Activated T-cell treated with anti-CD3 and anti-CD28 coated beads, Interleukin-2, amount 50 U/mL, for 72 hours (primary cell): ENCODE data around the gene POMGNT2. TPM values are rescaled to one million over a fixed set of nuclear protein-coding genes. Genes with fewer than 3 reads are reported as not detected.

Experiments
- ATAC-seq, 2 donors: fragments of 150-1000 bp; cut with Tn5 transposase; replicated peaks in 1 of 2; 2 replicates each; pipeline ENCODE4 v1.10.0; 2021; ENCODE audit warnings: moderate library complexity in 2 of 2, mild to moderate bottlenecking in 1 of 2
- DNase-seq, 2 donors: peaks; one replicate each; pipeline ENCODE4 v3.0.0; 2021 to 2022; ENCODE audit warnings: mixed read lengths in 1 of 2
- H3K27ac Mint-ChIP-seq: one replicate; pipeline ENCODE4 v1.8.0; 2022; ENCODE audit warnings: mild to moderate bottlenecking, moderate library complexity, mixed read lengths
- H3K27me3 Mint-ChIP-seq: one replicate; pipeline ENCODE4 v1.8.0; 2022; ENCODE audit warnings: low read depth, mixed read lengths
- H3K36me3 Mint-ChIP-seq, 2 donors: one replicate each; pipeline ENCODE4 v1.8.0; 2022; ENCODE audit warnings: mixed read lengths in 2 of 2, mild to moderate bottlenecking in 1 of 2; ENCODE audit not compliant: insufficient read depth in 2 of 2
- H3K4me1 Mint-ChIP-seq: one replicate; pipeline ENCODE4 v1.8.0; 2022; ENCODE audit warnings: low read depth, mixed read lengths
- H3K4me3 Mint-ChIP-seq, 2 donors: one replicate each; pipeline ENCODE4 v1.8.0; 2022; ENCODE audit warnings: mild to moderate bottlenecking in 2 of 2, mixed read lengths in 2 of 2, moderate library complexity in 2 of 2
- H3K9me3 Mint-ChIP-seq, 2 donors: one replicate each; pipeline ENCODE4 v1.8.0; 2022; ENCODE audit warnings: mixed read lengths in 2 of 2
- total RNA-seq, 2 donors: library from RNA; stranded (reverse); gene quantifications; one replicate each; pipeline ENCODE4 v1.2.3, GENCODE V29; 2022

The POMGNT2 gene
- total RNA-seq, 2 donors from 2014 or later = 5.0 to 6.6 TPM

DNA sequence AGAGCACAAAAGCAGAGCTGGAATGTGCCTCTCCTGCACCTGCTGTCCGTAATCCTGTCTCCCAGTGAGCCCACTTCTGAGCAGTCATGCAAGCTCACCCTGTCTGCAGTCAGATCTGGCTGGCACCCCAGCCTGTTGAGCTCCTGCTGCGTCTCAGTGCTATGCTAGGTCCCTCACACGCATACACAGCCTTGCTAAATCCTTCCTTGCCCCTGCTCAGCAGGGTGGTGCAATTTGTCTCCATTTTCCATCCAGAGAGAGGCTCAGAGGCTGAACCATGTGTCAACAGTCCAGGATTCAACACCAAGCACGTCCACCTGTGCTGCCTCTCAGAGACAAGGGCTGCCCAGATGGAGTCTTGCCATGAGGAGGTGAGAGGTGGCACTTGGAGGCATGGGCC, 11.0 kb downstream of the POMGNT2 start:
- DNase-seq (no peak), ATAC-seq (no peak)
- no peaks in the 10 kb centered on the region for H3K4me1 Mint-ChIP-seq

GRCh38 chr3:43094381-43094780, 11.5 kb downstream of the POMGNT2 start:
- DNase-seq (no peak), ATAC-seq (no peak)
- no peaks in the 10 kb centered on the region for H3K9me3 Mint-ChIP-seq
- no peaks in the 10 kb centered on the region for H3K27me3 Mint-ChIP-seq
- H3K4me1 Mint-ChIP-seq = no peaks in the 10 kb centered on the region
- H3K27ac Mint-ChIP-seq = no peak overlapping the region
- no peaks in the 10 kb centered on the region for H3K36me3 Mint-ChIP-seq
- H3K4me3 Mint-ChIP-seq = no peak overlapping the region

More for the DNA sequence above, 11.0 kb downstream of the POMGNT2 start:
- Mint-ChIP-seq H3K27me3 (no peaks in the 10 kb centered on the region), H3K9me3 (no peaks in the 10 kb centered on the region), H3K27ac (no peak overlapping the region), H3K4me3 (no peak overlapping the region), H3K36me3 (no peaks in the 10 kb centered on the region)

DNA sequence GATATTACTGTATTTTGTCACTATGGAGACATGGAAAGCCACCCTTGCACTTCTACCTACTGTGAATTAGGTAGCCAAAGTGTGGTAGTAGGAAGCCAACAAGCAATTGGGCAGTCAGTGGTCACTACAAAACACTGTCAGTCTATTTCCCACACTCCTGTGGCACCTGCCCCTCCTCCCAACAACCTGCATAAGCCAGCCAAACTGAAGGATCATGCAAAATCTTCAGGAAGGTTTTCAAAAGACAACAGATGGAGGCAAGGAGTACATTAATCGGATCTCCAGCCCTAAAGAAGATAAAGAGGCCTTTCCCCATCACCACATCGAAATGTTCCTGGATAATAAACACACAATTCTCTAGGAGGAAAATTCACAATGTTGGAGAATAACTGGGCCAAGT, 11.9 kb downstream of the POMGNT2 start:
- no peak overlapping the region for H3K27ac Mint-ChIP-seq
- H3K27me3 Mint-ChIP-seq = no peaks in the 10 kb centered on the region
- H3K4me1 Mint-ChIP-seq = no peaks in the 10 kb centered on the region
- DNase-seq (no peak), ATAC-seq (no peak)
- no peak overlapping the region for H3K4me3 Mint-ChIP-seq
- no peaks in the 10 kb centered on the region for H3K36me3 Mint-ChIP-seq
- H3K9me3 Mint-ChIP-seq = no peaks in the 10 kb centered on the region

- H3K27ac Mint-ChIP-seq = no peak overlapping the region
- H3K36me3 Mint-ChIP-seq = no peaks in the 10 kb centered on the region
- no peak for ATAC-seq
- H3K4me1 Mint-ChIP-seq = no peaks in the 10 kb centered on the region
- no peak overlapping the region for H3K4me3 Mint-ChIP-seq
- H3K9me3 Mint-ChIP-seq = no peaks in the 10 kb centered on the region
- no peaks in the 10 kb centered on the region for H3K27me3 Mint-ChIP-seq
- no peak for DNase-seq
Observed at GRCh38 chr3:43093006-43093405, 12.9 kb downstream of the POMGNT2 start.

GRCh38 chr3:43091481-43091880, 14.4 kb downstream of the POMGNT2 start:
- Mint-ChIP-seq H3K4me3 (no peak overlapping the region), H3K4me1 (peaks cover 6% of the 10 kb centered on the region), H3K27me3 (no peaks in the 10 kb centered on the region), H3K9me3 (no peaks in the 10 kb centered on the region), H3K27ac (no peak overlapping the region), H3K36me3 (no peaks in the 10 kb centered on the region)
- DNase-seq = no peak
- ATAC-seq = no peak

DNA sequence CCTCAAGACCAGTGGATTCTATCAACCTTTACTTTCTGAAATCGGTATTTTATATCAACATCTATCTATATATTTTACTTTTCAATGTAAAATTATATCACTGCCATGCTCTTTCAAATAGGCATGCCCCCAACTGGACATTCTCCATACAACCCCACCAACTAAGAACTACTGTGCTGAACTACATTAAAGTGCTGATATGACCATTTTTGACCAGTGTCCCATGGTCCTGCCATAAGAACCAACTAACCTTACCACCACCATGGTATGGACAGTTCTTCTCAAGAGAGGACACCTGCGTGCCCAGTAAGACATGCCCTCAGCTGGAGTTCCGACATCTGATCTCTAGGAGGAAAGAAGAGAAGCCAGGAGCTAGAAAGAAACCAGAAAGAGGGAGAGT, 15.6 kb downstream of the POMGNT2 start:
- no peak overlapping the region for H3K27ac Mint-ChIP-seq
- no peak for DNase-seq
- no peaks in the 10 kb centered on the region for H3K27me3 Mint-ChIP-seq
- H3K9me3 Mint-ChIP-seq = no peaks in the 10 kb centered on the region
- H3K4me1 Mint-ChIP-seq = peaks cover 7% of the 10 kb centered on the region
- no peaks in the 10 kb centered on the region for H3K36me3 Mint-ChIP-seq
- no peak for ATAC-seq
- H3K4me3 Mint-ChIP-seq = no peak overlapping the region

GRCh38 chr3:43089081-43089480, 16.8 kb downstream of the POMGNT2 start:
- no peak overlapping the region for H3K27ac Mint-ChIP-seq
- peaks cover 7% of the 10 kb centered on the region for H3K4me1 Mint-ChIP-seq
- ATAC-seq = no peak

DNA sequence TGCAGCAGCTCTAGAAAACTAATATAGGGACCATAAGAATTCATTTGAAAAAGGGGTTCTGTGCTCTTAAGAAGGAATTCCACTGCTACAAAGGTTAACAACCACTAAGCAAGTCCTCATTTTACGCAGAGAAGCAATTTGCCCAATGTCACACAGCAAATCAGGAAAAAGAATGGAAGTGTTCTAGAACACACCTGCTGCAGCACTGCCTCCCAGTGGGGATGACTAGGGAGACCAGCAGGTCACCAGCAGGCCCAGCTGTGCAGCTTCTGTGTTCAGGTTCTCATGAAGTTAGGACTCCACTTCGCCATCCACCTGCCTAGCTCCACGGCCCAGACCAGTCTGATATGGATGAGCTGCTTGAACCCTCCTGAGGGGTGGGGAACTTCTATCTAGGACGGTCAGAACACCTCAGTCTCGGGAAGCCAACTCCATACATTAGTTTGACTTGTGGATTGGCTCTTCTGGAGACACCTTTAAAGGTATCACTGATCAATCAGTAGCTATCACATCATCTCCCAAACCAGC, 18.6 kb downstream of the POMGNT2 start:
- no peaks in the 10 kb centered on the region for H3K27me3 Mint-ChIP-seq
- no peak for ATAC-seq
- DNase-seq = no peak
- no peak overlapping the region for H3K4me3 Mint-ChIP-seq
- no peak overlapping the region for H3K27ac Mint-ChIP-seq
- peaks cover 0 to 5% of the 10 kb centered on the region in 2 donors for H3K9me3 Mint-ChIP-seq
- peaks cover 7% of the 10 kb centered on the region for H3K4me1 Mint-ChIP-seq
- H3K36me3 Mint-ChIP-seq = peaks cover 4 to 7% of the 10 kb centered on the region in 2 donors

More at GRCh38 chr3:43089081-43089480, 16.8 kb downstream of the POMGNT2 start:
- DNase-seq = no peak
- H3K27me3 Mint-ChIP-seq = no peaks in the 10 kb centered on the region
- peaks cover 0 to 6% of the 10 kb centered on the region in 2 donors for H3K36me3 Mint-ChIP-seq
- H3K9me3 Mint-ChIP-seq = peaks cover 0 to 2% of the 10 kb centered on the region in 2 donors
- H3K4me3 Mint-ChIP-seq = no peak overlapping the region

DNA sequence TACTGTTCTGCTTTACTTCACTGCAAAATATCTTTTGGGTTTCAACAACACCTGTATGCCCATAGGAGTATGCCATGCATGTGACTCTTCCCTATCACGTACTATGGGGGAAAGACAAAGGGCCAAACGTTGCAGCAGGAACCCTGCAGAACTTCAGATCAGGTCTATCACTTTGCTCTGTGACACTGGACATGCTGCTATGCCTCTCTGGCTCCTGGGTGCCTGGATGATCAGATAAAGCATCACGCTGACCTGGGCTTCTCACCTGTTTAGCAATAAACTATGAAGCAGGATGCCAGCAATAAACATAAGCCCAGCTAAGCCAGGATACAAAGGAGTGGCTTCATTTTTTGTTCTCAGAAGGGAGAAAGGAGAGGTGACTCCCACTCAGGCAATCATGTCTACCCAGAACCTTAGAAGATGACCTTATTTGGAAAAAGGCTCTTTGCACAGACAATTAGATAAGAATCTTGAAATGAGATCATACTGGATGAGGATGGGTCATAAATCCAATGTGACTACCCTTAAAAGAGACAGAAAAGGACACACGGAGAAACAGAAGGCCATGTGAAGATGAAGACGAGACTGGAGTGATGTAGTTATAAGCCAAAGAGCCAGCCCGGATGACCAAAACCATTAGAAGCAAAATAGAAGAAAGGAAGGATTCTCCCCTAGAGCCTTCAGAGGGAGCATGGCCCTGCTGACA, 19.3 kb downstream of the POMGNT2 start:
- no peak for DNase-seq
- H3K4me3 Mint-ChIP-seq = no peak overlapping the region
- peaks cover 0 to 5% of the 10 kb centered on the region in 2 donors for H3K9me3 Mint-ChIP-seq
- H3K36me3 Mint-ChIP-seq = peaks cover 4 to 7% of the 10 kb centered on the region in 2 donors
- peaks cover 7% of the 10 kb centered on the region for H3K4me1 Mint-ChIP-seq
- H3K27ac Mint-ChIP-seq = no peak overlapping the region
- no peaks in the 10 kb centered on the region for H3K27me3 Mint-ChIP-seq
- peak in 1 of 2 donors; percentile 11 for ATAC-seq

GRCh38 chr3:43082457-43082856, 23.4 kb downstream of the POMGNT2 start:
- Mint-ChIP-seq H3K27me3 (no peaks in the 10 kb centered on the region), H3K9me3 (peaks cover 0 to 5% of the 10 kb centered on the region in 2 donors), H3K4me1 (peaks cover 7% of the 10 kb centered on the region), H3K36me3 (peaks cover 12 to 19% of the 10 kb centered on the region in 2 donors), H3K27ac (no peak overlapping the region), H3K4me3 (no peak overlapping the region)
- DNase-seq (no peak), ATAC-seq (no peak)

DNA sequence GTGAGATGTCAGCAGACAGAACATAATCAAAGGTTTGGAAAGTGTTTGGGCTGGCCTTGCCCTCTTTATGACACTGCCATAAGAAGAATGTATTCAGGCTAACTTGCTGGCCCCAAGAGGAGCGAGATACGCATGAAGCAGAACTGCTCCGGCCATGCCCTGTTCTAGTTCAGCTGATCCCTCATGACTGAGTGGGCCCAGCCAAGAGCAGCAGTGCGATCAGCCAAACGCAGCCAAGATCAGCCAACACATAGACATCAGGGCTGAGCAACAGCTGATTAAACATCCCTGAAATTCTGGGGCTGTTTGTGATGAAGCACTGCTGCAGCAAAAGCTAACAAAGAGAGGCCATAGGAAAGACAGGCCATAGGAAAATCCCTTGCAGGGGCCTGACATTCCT, 24.1 kb downstream of the POMGNT2 start:
- H3K36me3 Mint-ChIP-seq = peaks cover 12 to 19% of the 10 kb centered on the region in 2 donors
- ATAC-seq = no peak
- H3K4me1 Mint-ChIP-seq = peaks cover 4% of the 10 kb centered on the region
- no peaks in the 10 kb centered on the region for H3K27me3 Mint-ChIP-seq
- no peak for DNase-seq
- H3K27ac Mint-ChIP-seq = no peak overlapping the region
- H3K9me3 Mint-ChIP-seq = peaks cover 0 to 5% of the 10 kb centered on the region in 2 donors
- H3K4me3 Mint-ChIP-seq = no peak overlapping the region

DNA sequence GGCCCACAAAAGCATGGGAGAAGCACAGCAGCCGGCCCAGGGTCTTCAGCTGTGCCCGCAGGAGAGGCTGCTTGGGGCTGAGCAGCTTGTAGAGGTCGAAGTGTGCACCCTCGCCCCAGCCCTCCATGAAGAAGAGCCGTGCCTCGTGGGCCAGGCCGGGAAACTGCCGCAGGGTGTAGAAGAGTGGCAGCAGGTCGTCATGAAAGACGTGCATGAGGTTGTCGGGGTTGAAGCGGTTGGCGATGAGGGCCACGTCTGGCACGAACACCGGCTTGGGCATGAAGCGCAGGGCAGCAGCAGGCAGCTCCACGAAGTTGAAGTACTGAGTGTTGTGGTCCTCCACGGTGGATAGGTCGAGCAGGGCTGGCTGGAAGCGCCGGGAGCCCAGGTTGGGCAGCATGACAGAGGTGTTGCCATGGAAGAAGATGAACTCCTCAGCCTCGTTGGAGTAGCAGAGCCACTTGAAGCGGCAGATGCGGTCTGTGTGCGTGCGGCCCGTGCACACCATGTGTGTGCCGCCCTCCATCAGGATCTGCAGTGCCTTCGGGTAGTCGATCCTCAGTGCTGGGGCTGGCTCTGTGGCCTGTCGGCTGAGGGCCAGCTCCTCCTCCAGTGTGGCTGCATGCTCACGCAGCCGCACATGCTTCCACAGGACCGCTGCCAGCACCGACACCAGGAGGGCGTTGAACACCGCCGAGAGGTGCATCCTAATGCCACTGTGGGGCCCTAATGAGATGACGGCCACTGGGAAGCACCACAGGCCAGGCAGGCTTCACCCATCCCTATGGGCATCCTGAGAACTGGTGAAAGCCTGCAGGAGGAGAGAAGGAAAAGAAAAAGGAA, 24.9 kb downstream of the POMGNT2 start:
- H3K4me1 Mint-ChIP-seq = no peaks in the 10 kb centered on the region
- ATAC-seq (no peak), DNase-seq (no peak)
- no peak overlapping the region for H3K4me3 Mint-ChIP-seq
- peaks cover 12 to 19% of the 10 kb centered on the region in 2 donors for H3K36me3 Mint-ChIP-seq
- no peak overlapping the region for H3K27ac Mint-ChIP-seq
- no peaks in the 10 kb centered on the region for H3K27me3 Mint-ChIP-seq
- H3K9me3 Mint-ChIP-seq = peaks cover 0 to 5% of the 10 kb centered on the region in 2 donors
